Loucy (cell line): Measurements from ENCODE around the gene TM4SF1.
A peak's percentile ranks its signal among the peaks of the same experiment; 100 is the strongest.

Source experiments
- H2AFZ ChIP-seq: fragments of 200-600 bp; sonication (generic); 2 replicates; pipeline ENCODE4 v1.6.0; 2016; ENCODE audit warnings: antibody characterized with exemption, mild to moderate bottlenecking, low read length, moderate library complexity
- H3F3A ChIP-seq: fragments of 200-600 bp; 2 replicates; pipeline ENCODE4 v1.6.0; 2016; ENCODE audit warnings: antibody characterized with exemption, low read depth, mild to moderate bottlenecking
- H3K27me3 ChIP-seq: fragments of 200-600 bp; sonication (generic); 2 replicates; pipeline ENCODE4 v1.6.1; 2014; ENCODE audit warnings: low read length, mild to moderate bottlenecking; ENCODE audit not compliant: insufficient read depth, poor library complexity, severe bottlenecking
- H3K36me3 ChIP-seq: fragments of 200-600 bp; sonication (generic); 2 replicates; pipeline ENCODE4 v1.6.1; 2016; ENCODE audit warnings: low read length; ENCODE audit not compliant: insufficient read depth
- H3K4me1 ChIP-seq: fragments of 200-600 bp; sonication (generic); 2 replicates; pipeline ENCODE4 v1.5.1; 2014; ENCODE audit warnings: low read length, mild to moderate bottlenecking; ENCODE audit not compliant: insufficient read depth, poor library complexity, severe bottlenecking
- H3K4me2 ChIP-seq: fragments of 200-600 bp; sonication (generic); 2 replicates; pipeline ENCODE4 v1.6.0; 2014; ENCODE audit warnings: antibody characterized with exemption, low read length, low read depth, mild to moderate bottlenecking; ENCODE audit not compliant: poor library complexity, severe bottlenecking
- H3K4me3 ChIP-seq: fragments of 200-600 bp; sonication (generic); 2 replicates; pipeline ENCODE4 v1.5.1; 2014; ENCODE audit warnings: low read length, mild to moderate bottlenecking, mixed read lengths; ENCODE audit not compliant: poor library complexity, severe bottlenecking
- H3K79me2 ChIP-seq: fragments of 200-600 bp; sonication (generic); 2 replicates; pipeline ENCODE4 v1.6.1; 2014; ENCODE audit warnings: low read length; ENCODE audit not compliant: insufficient read depth
- H3K9ac ChIP-seq: fragments of 200-600 bp; sonication (generic); 2 replicates; pipeline ENCODE4 v1.6.0; 2014; ENCODE audit warnings: mild to moderate bottlenecking, low read depth, low read length, moderate library complexity; ENCODE audit not compliant: poor library complexity, severe bottlenecking
- H3K9me2 ChIP-seq: fragments of 200-600 bp; sonication (generic); replicated peaks from 2 replicates; pipeline ENCODE4 v1.6.1; 2016; ENCODE audit warnings: low read depth, low read length, mixed read lengths
- H3K9me3 ChIP-seq: fragments of 200-600 bp; sonication (generic); 2 replicates; pipeline ENCODE4 v1.6.1; 2014; ENCODE audit warnings: mild to moderate bottlenecking, antibody characterized with exemption, low read length, low read depth; ENCODE audit not compliant: insufficient read depth
- H4K20me1 ChIP-seq: fragments of 200-600 bp; sonication (generic); 2 replicates; pipeline ENCODE4 v1.6.0; 2014; ENCODE audit warnings: antibody characterized with exemption, low read length, mild to moderate bottlenecking; ENCODE audit not compliant: insufficient read depth, poor library complexity, severe bottlenecking
- CTCF ChIP-seq: fragments of 200-600 bp; sonication (generic); conservative IDR thresholded peaks from 2 replicates; pipeline ENCODE4 v1.5.1; 2014; ENCODE audit warnings: mild to moderate bottlenecking, antibody characterized with exemption, low read length
- EZH2phosphoT487 ChIP-seq: fragments of 200-600 bp; IDR thresholded peaks from 2 replicates; pipeline ENCODE4 v1.6.1; 2018; ENCODE audit warnings: antibody characterized with exemption, mild to moderate bottlenecking, moderate library complexity, borderline replicate concordance

Gene TM4SF1

GRCh38 chr3:149368674-149369497 is 8.6 kb downstream of the TM4SF1 start:
- Histone ChIP-seq H3K9me2 (no peaks in the 10 kb centered on the region), H3K79me2 (no peaks in the 10 kb centered on the region), H4K20me1 (no peaks in the 10 kb centered on the region), H3K27me3 (no peaks in the 10 kb centered on the region), H3K4me2 (no peak overlapping the region), H3K4me3 (no peak overlapping the region), H3K36me3 (no peaks in the 10 kb centered on the region), H2AFZ (no peak overlapping the region), H3K9me3 (no peaks in the 10 kb centered on the region), H3K9ac (no peak overlapping the region), H3F3A (no peaks in the 10 kb centered on the region), H3K4me1 (no peaks in the 10 kb centered on the region)
- TF ChIP-seq CTCF (no peak), EZH2phosphoT487 (no peak)

- H4K20me1 ChIP-seq, result no peaks in the 10 kb centered on the region
- H3K79me2 ChIP-seq, result no peaks in the 10 kb centered on the region
- H3K27me3 ChIP-seq, result no peaks in the 10 kb centered on the region
- no peak overlapping the region for H3K4me3 ChIP-seq
- H3F3A ChIP-seq, result no peaks in the 10 kb centered on the region
- H3K4me1 ChIP-seq, result no peaks in the 10 kb centered on the region
- no peak overlapping the region for H3K4me2 ChIP-seq
- TF ChIP-seq EZH2phosphoT487, result no peak
- TF ChIP-seq CTCF, result 0 out of 2 replicates have a peak, but pooled peaks have one; percentile 10
- no peak overlapping the region for H3K9ac ChIP-seq
- H3K9me3 ChIP-seq, result no peaks in the 10 kb centered on the region
- H3K9me2 ChIP-seq, result no peaks in the 10 kb centered on the region
- no peaks in the 10 kb centered on the region for H3K36me3 ChIP-seq
- H2AFZ ChIP-seq, result no peak overlapping the region
Observed at GRCh38 chr3:149368201-149368673, 9.2 kb downstream of the TM4SF1 start.

GRCh38 chr3:149366941-149367840 is 10.3 kb downstream of the TM4SF1 start:
- Histone ChIP-seq H3K4me2 (no peak overlapping the region), H3K4me1 (no peaks in the 10 kb centered on the region), H4K20me1 (no peaks in the 10 kb centered on the region), H2AFZ (no peak overlapping the region), H3K9me3 (no peaks in the 10 kb centered on the region), H3F3A (no peaks in the 10 kb centered on the region), H3K9ac (no peak overlapping the region), H3K79me2 (no peaks in the 10 kb centered on the region), H3K4me3 (no peak overlapping the region), H3K9me2 (no peaks in the 10 kb centered on the region), H3K36me3 (no peaks in the 10 kb centered on the region), H3K27me3 (no peaks in the 10 kb centered on the region)
- no peak for TF ChIP-seq EZH2phosphoT487
- TF ChIP-seq CTCF, result no peak
